IMR-90 (cell line): Measurements from ENCODE around the gene ITPR3. TPM values are rescaled to one million over a fixed set of nuclear protein-coding genes. Genes with fewer than 3 reads are reported as not detected.

Source experiments
- ATAC-seq: fragments of 200-7000 bp; cut with Tn5 transposase; 2 replicates; pipeline ENCODE4 v1.9.1; 2020; ENCODE audit warnings: low read depth, mild to moderate bottlenecking, moderate library complexity
- BruUV-seq: library from RNA; stranded (reverse); fragments of 400-500 nt; replicated peaks from 2 replicates; lab custom pipeline; 2021; lab: Mats Ljungman, UMichigan
- CTCF ChIA-PET: fragments of 300-600 bp; formaldehyde crosslinking; extraction: SDS; loops from one replicate; lab custom pipeline; 2021; ENCODE audit warnings: antibody characterized with exemption; lab: Yijun Ruan, JAX
- POLR2A ChIA-PET: fragments of 300-600 bp; sonication (Branson Sonifier 250); formaldehyde crosslinking; loops from one replicate; lab custom pipeline; 2022; ENCODE audit warnings: antibody characterized with exemption; ENCODE audit not compliant: unreplicated experiment; lab: Charles Lee
- DNase-seq: peaks from one replicate; pipeline ENCODE4 v3.0.0; 2013
- H2AFZ ChIP-seq: replicated peaks from 2 replicates; pipeline ENCODE3; 2013; ENCODE audit warnings: low read length, mild to moderate bottlenecking; ENCODE audit not compliant: poor library complexity
- H2AK5ac ChIP-seq: 2 replicates; pipeline ENCODE4 v1.6.1; 2013; ENCODE audit warnings: low read depth, low read length, inconsistent platforms
- H2AK9ac ChIP-seq: replicated peaks from 2 replicates; pipeline ENCODE3; 2013; ENCODE audit warnings: mild to moderate bottlenecking, low read depth, low read length, moderate library complexity; ENCODE audit not compliant: poor library complexity
- H2BK120ac ChIP-seq: 2 replicates; pipeline ENCODE4 v1.6.1; 2013; ENCODE audit warnings: low read depth, low read length, inconsistent platforms
- H2BK15ac ChIP-seq: 3 replicates; pipeline ENCODE4 v1.6.1; 2013; ENCODE audit warnings: low read depth, low read length, inconsistent platforms
- H2BK20ac ChIP-seq: 2 replicates; pipeline ENCODE4 v1.6.1; 2013; ENCODE audit warnings: low read depth, mild to moderate bottlenecking, inconsistent platforms, low read length, moderate library complexity
- H2BK5ac ChIP-seq: 2 replicates; pipeline ENCODE4 v1.6.1; 2013; ENCODE audit warnings: mild to moderate bottlenecking, low read depth, low read length, inconsistent platforms; ENCODE audit not compliant: poor library complexity, severe bottlenecking
- H3K14ac ChIP-seq: replicated peaks from 2 replicates; pipeline ENCODE4 v1.6.1; 2013; ENCODE audit warnings: low read depth, low read length, inconsistent platforms
- H3K18ac ChIP-seq: 2 replicates; pipeline ENCODE4 v1.6.1; 2013; ENCODE audit warnings: low read depth, low read length, control low read depth
- H3K23ac ChIP-seq: 2 replicates; pipeline ENCODE4 v1.6.1; 2013; ENCODE audit warnings: low read depth, low read length, inconsistent platforms
- H3K27ac ChIP-seq: 2 replicates; pipeline ENCODE4 v1.5.1; 2013; ENCODE audit warnings: mild to moderate bottlenecking, control low read depth, low read length; ENCODE audit not compliant: insufficient read depth
- H3K27me3 ChIP-seq: 2 replicates; pipeline ENCODE4 v1.6.1; 2013; ENCODE audit warnings: low read length; ENCODE audit not compliant: control insufficient read depth, insufficient read depth
- H3K36me3 ChIP-seq: 2 replicates; pipeline ENCODE4 v1.6.1; 2013; ENCODE audit warnings: low read length, mixed read lengths; ENCODE audit not compliant: control insufficient read depth, insufficient read depth
- H3K4ac ChIP-seq: 2 replicates; pipeline ENCODE4 v1.6.1; 2013; ENCODE audit warnings: low read depth, low read length, inconsistent platforms
- H3K4me1 ChIP-seq: 2 replicates; pipeline ENCODE4 v1.6.1; 2013; ENCODE audit warnings: low read length, mixed read lengths; ENCODE audit not compliant: control insufficient read depth, insufficient read depth
- H3K4me2 ChIP-seq: 2 replicates; pipeline ENCODE4 v1.6.1; 2013; ENCODE audit warnings: low read depth, mild to moderate bottlenecking, control low read depth, low read length, moderate library complexity
- H3K4me3 ChIP-seq: 2 replicates; pipeline ENCODE4 v1.5.1; 2013; ENCODE audit warnings: low read depth, mild to moderate bottlenecking, control low read depth, low read length, moderate library complexity; ENCODE audit not compliant: insufficient read depth
- H3K56ac ChIP-seq: 2 replicates; pipeline ENCODE4 v1.6.1; 2013; ENCODE audit warnings: low read length, inconsistent platforms; ENCODE audit not compliant: insufficient read depth; ENCODE audit errors: extremely low read depth
- H3K79me1 ChIP-seq, 2 experiments: 2 replicates each; pipeline ENCODE4 v1.6.1; 2013; ENCODE audit warnings: low read length in 2 of 2, inconsistent platforms in 1 of 2, low read depth in 1 of 2
- H3K9ac ChIP-seq: 2 replicates; pipeline ENCODE4 v1.6.1; 2013; ENCODE audit warnings: low read depth, low read length, control low read depth
- H3K9me1 ChIP-seq: 2 replicates; pipeline ENCODE4 v1.6.1; 2013; ENCODE audit warnings: low read length, inconsistent platforms; ENCODE audit not compliant: insufficient read depth
- H3K9me3 ChIP-seq: 2 replicates; pipeline ENCODE4 v1.6.1; 2013; ENCODE audit warnings: low read length; ENCODE audit not compliant: control insufficient read depth, insufficient read depth
- H4K20me1 ChIP-seq: 2 replicates; pipeline ENCODE4 v1.6.1; 2013; ENCODE audit warnings: low read length, inconsistent platforms; ENCODE audit not compliant: insufficient read depth
- H4K5ac ChIP-seq: 2 replicates; pipeline ENCODE4 v1.6.1; 2013; ENCODE audit warnings: mild to moderate bottlenecking, low read depth, low read length, control low read depth
- H4K8ac ChIP-seq, 2 experiments: 2 replicates each; pipeline ENCODE4 v1.6.1; 2013; ENCODE audit warnings: low read depth in 2 of 2, low read length in 2 of 2, control low read depth in 1 of 2, inconsistent platforms in 1 of 2
- H4K91ac ChIP-seq: 2 replicates; pipeline ENCODE4 v1.6.1; 2013; ENCODE audit warnings: low read depth, low read length, inconsistent platforms; ENCODE audit not compliant: insufficient read depth
- CHD1 ChIP-seq: IDR thresholded peaks from 2 replicates; pipeline ENCODE4 v1.6.1; 2012; ENCODE audit warnings: low read depth, low read length, improper control_type of control experiment
- ELK1 ChIP-seq: fragments of 150-350 bp; IDR thresholded peaks from 2 replicates; pipeline ENCODE4 v1.6.1; 2016; ENCODE audit warnings: low read depth, mild to moderate bottlenecking, low read length, moderate library complexity, borderline replicate concordance
- MAFK ChIP-seq: IDR thresholded peaks from 2 replicates; pipeline ENCODE4 v1.6.1; 2012; ENCODE audit warnings: low read depth, low read length, improper control_type of control experiment
- MXI1 ChIP-seq: IDR thresholded peaks from 2 replicates; pipeline ENCODE4 v1.6.1; 2012; ENCODE audit warnings: low read depth, mild to moderate bottlenecking, low read length, moderate library complexity, borderline replicate concordance
- RAD21 ChIP-seq: IDR thresholded peaks from 2 replicates; pipeline ENCODE4 v1.6.1; 2012; ENCODE audit warnings: low read length, improper control_type of control experiment
- WGBS, 2 experiments: methylation state at CpG; one replicate each; pipeline versions ENCODE4 v1.1.5 to v1.1.7; 2013; ENCODE audit warnings: missing lambda C conversion rate in 2 of 2; ENCODE audit not compliant: insufficient read length in 1 of 2; ENCODE audit errors: extremely low coverage in 2 of 2; 5-methylcytosine and 5-hydroxymethylcytosine counted together
- dilution Hi-C: fragments of 300-500 bp; cut with HindIII; formaldehyde crosslinking; loops from one replicate; pipeline ENCODE4 v1.14.3; 2018; ENCODE audit warnings: low sequenced_read_pairs; ENCODE audit not compliant: unreplicated experiment
- in situ Hi-C: fragments of 300-500 bp; cut with MboI; formaldehyde crosslinking; loops from 3 replicates; pipeline ENCODE4 v1.14.3; 2019; ENCODE audit warnings: low sequenced_read_pairs, inconsistent platforms, mixed read lengths
- intact Hi-C: fragments of 100-400 bp; cut with micrococcal nuclease; formaldehyde crosslinking; loops from 2 replicates; pipeline ENCODE4 v1.10.0; 2022
- polyA plus RNA-seq, 3 experiments: library from polyadenylated mRNA; depleted of rRNA; stranded (reverse); fragments of >200 nt; gene quantifications; 2 replicates each; pipeline ENCODE4 v1.2.3, GENCODE V29; 2012; ENCODE audit warnings: low replicate concordance in 1 of 3
- total RNA-seq: library from RNA; depleted of rRNA; stranded (reverse); fragments of >200 nt; gene quantifications from 2 replicates; pipeline ENCODE4 v1.2.3, GENCODE V29; 2012

The ITPR3 gene
- total and polyA plus RNA-seq, 2 of the 4 experiments (the other 2 are of a cell fraction) = 1.6 to 3.7 TPM

GRCh38 chr6:33686981-33687975 is 66.2 kb downstream of the ITPR3 start:
- dilution Hi-C loops (no loop called here), in situ Hi-C loops (no loop called here), intact Hi-C loops (no loop called here)
- Histone ChIP-seq H4K5ac (no peak overlapping the region), H3K23ac (no peak overlapping the region), H3K14ac (no peak overlapping the region), H3K36me3 (peaks cover 11% of the 10 kb centered on the region), H3K4me2 (no peak overlapping the region), H3K4me3 (no peak overlapping the region), H3K9me1 (peaks cover 9% of the 10 kb centered on the region; the same call in 1 of the 2 replicates), H3K56ac (no peak overlapping the region), H2BK20ac (no peak overlapping the region), H4K20me1 (no peaks in the 10 kb centered on the region), H3K4ac (no peak overlapping the region), H2BK5ac (no peak overlapping the region), H3K79me1 (no peaks in the 10 kb centered on the region), H3K18ac (no peak overlapping the region), H4K8ac (no peak overlapping the region), H3K9me3 (no peaks in the 10 kb centered on the region), H3K9ac (no peak overlapping the region), H2BK15ac (no peak overlapping the region), H2AK9ac (no peak overlapping the region), H3K27me3 (no peaks in the 10 kb centered on the region), H3K27ac (no peak overlapping the region), H3K4me1 (no peaks in the 10 kb centered on the region), H4K91ac (no peak overlapping the region), H2AFZ (peak overlapping the region; percentile 43), H2BK120ac (no peak overlapping the region), H2AK5ac (no peak overlapping the region)
- WGBS, 2 experiments = 74% methylated on average over 7 of the region's 27 CpGs; no CpG with 5 or more reads in 1 of the 2 experiments
- POLR2A ChIA-PET = interaction anchor here (0.6 kb wide), 1 partner anchor 196 kb away, joined by 3 read pairs; no protein-coding TSS in a partner anchor
- CTCF ChIA-PET = no interaction called here
- no TSS peak for BruUV-seq
- TF ChIP-seq CHD1 = no peak
- no peak for TF ChIP-seq MAFK
- TF ChIP-seq MXI1 = no peak
- TF ChIP-seq ELK1 = no peak
- no peak for TF ChIP-seq RAD21
- DNase-seq (no peak), ATAC-seq (no peak)
